ENCODE data around the gene STX18.

The STX18 gene

GRCh38 chr4:4534515-4535145 lies 7.2 kb downstream of the STX18 start:
- no peak for TF ChIP-seq CTCF (IDR thresholded peaks at IDR 0.05; ENCODE audit: extremely low read depth, missing control alignments)
- DNase-seq (ENCODE audit: low spot score), result no peak

- TF ChIP-seq CTCF (IDR thresholded peaks at IDR 0.05; ENCODE audit: extremely low read depth, missing control alignments), result no peak
- DNase-seq (ENCODE audit: low spot score), result no peak
These were observed 8.2 kb downstream of the STX18 start for GRCh38 chr4:4533461-4534169.

- no peak for TF ChIP-seq CTCF (IDR thresholded peaks at IDR 0.05; ENCODE audit: extremely low read depth, missing control alignments)
- no peak for DNase-seq (ENCODE audit: low spot score)
These were observed 9.3 kb downstream of the STX18 start for GRCh38 chr4:4532371-4533154.

- no peak for DNase-seq (ENCODE audit: low spot score)
- no peak for TF ChIP-seq CTCF (IDR thresholded peaks at IDR 0.05; ENCODE audit: extremely low read depth, missing control alignments)
These were observed 12.5 kb downstream of the STX18 start for GRCh38 chr4:4529392-4529791.

GRCh38 chr4:4526401-4526800 lies 15.4 kb downstream of the STX18 start:
- TF ChIP-seq CTCF (IDR thresholded peaks at IDR 0.05; ENCODE audit: extremely low read depth, missing control alignments), result no peak
- no peak for DNase-seq (ENCODE audit: low spot score)

- DNase-seq (ENCODE audit: low spot score), result peak; percentile 73
- no peak for TF ChIP-seq CTCF (IDR thresholded peaks at IDR 0.05; ENCODE audit: extremely low read depth, missing control alignments)
These were observed 17.5 kb downstream of the STX18 start for GRCh38 chr4:4524364-4524763.

GRCh38 chr4:4521731-4522130 lies 20.1 kb downstream of the STX18 start:
- no peak for DNase-seq (ENCODE audit: low spot score)
- no peak for TF ChIP-seq CTCF (IDR thresholded peaks at IDR 0.05; ENCODE audit: extremely low read depth, missing control alignments)
